Measurements from ENCODE around the gene DSPP.

DSPP gene

DNA sequence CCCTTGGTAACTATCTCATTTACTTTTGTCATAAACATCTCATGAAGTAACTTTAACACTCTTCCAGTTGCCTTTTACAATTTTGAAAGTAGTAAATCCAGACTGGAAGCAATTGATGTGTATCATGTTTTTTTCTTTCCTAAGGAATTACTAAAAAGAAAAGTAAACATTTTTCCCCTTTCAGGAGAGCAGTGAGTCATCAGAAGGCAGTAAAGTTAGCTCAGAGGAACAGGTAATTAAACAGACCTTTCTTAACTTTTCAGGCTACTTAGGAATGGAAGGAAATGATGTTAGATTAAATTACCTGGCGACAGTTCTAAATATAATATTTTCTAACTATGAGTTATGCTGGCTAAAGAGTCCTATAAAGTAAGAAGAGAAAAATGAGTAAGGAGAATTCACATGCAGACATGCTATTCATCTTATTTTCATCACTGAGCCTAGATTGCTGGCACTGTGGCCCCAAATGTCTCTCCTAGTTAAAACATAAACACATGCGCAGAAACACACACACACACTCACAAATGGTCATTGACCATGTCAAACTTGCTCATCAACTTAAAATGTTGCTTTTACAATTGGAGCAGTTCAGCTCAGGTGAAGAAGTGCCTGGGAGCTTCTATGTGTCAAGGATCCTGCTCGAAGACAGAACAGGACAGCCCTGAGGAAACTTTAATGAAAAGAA lies 51.1 kb downstream of the DSPP start:
- H3K4me2 ChIP-seq (ENCODE audit: low read depth, low read length, poor library complexity, severe bottlenecking), result no peak overlapping the region
- no peak for TF ChIP-seq EZH2phosphoT487 (conservative IDR thresholded peaks at IDR 0.05; ENCODE audit: low read length)
- TF ChIP-seq, protein P1, sequence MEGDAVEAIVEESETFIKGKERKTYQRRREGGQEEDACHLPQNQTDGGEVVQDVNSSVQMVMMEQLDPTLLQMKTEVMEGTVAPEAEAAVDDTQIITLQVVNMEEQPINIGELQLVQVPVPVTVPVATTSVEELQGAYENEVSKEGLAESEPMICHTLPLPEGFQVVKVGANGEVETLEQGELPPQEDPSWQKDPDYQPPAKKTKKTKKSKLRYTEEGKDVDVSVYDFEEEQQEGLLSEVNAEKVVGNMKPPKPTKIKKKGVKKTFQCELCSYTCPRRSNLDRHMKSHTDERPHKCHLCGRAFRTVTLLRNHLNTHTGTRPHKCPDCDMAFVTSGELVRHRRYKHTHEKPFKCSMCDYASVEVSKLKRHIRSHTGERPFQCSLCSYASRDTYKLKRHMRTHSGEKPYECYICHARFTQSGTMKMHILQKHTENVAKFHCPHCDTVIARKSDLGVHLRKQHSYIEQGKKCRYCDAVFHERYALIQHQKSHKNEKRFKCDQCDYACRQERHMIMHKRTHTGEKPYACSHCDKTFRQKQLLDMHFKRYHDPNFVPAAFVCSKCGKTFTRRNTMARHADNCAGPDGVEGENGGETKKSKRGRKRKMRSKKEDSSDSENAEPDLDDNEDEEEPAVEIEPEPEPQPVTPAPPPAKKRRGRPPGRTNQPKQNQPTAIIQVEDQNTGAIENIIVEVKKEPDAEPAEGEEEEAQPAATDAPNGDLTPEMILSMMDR (IDR thresholded peaks at IDR 0.05; ENCODE audit: insufficient read depth, low read length, poor library complexity, severe bottlenecking), result no peak

DNA sequence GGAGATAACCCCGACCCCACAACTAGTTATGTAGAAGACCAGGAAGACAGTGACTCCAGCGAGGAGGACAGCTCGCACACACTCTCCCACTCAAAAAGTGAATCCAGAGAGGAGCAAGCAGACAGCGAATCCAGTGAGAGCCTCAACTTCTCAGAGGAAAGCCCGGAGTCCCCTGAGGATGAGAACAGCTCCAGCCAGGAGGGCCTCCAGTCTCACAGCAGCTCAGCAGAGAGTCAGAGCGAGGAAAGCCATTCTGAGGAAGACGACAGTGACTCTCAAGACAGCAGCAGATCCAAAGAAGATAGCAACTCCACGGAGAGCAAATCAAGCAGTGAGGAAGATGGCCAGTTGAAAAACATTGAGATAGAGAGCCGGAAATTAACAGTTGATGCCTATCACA lies 54.5 kb downstream of the DSPP start:
- TF ChIP-seq, protein P1 (IDR thresholded peaks at IDR 0.05; ENCODE audit: insufficient read depth, low read length, poor library complexity, severe bottlenecking), result no peak
- no peak for TF ChIP-seq EZH2phosphoT487 (conservative IDR thresholded peaks at IDR 0.05; ENCODE audit: low read length)
- Histone ChIP-seq H3K4me3 (ENCODE audit: insufficient read depth, low read length, poor library complexity, severe bottlenecking) (no peak overlapping the region), H3K4me2 (ENCODE audit: low read depth, low read length, poor library complexity, severe bottlenecking) (no peak overlapping the region), H3K79me2 (ENCODE audit: insufficient read depth, low read length) (no peaks in the 10 kb centered on the region), H3K27me3 (ENCODE audit: low read length) (no peaks in the 10 kb centered on the region), H2AFZ (ENCODE audit: low read depth, low read length, severe bottlenecking) (no peak overlapping the region), H4K20me1 (ENCODE audit: low read depth, low read length) (no peaks in the 10 kb centered on the region), H3K9ac (ENCODE audit: low read length) (no peak overlapping the region), H3K36me3 (ENCODE audit: low read length) (no peaks in the 10 kb centered on the region), H3K27ac (ENCODE audit: low read depth, low read length) (no peak overlapping the region), H3K9me3 (ENCODE audit: insufficient read depth, low read length) (no peaks in the 10 kb centered on the region), H3F3A (ENCODE audit: insufficient read depth) (no peaks in the 10 kb centered on the region), H3K9me2 (replicated peaks; ENCODE audit: insufficient read depth, low read length) (no peaks in the 10 kb centered on the region)

More for the DNA sequence above, 51.1 kb downstream of the DSPP start:
- H4K20me1 ChIP-seq (ENCODE audit: low read depth, low read length), result no peaks in the 10 kb centered on the region
- no peaks in the 10 kb centered on the region for H3K79me2 ChIP-seq (ENCODE audit: insufficient read depth, low read length)
- no peak overlapping the region for H3K4me3 ChIP-seq (ENCODE audit: insufficient read depth, low read length, poor library complexity, severe bottlenecking)
- no peaks in the 10 kb centered on the region for H3K27me3 ChIP-seq (ENCODE audit: low read length)
- no peak overlapping the region for H2AFZ ChIP-seq (ENCODE audit: low read depth, low read length, severe bottlenecking)
- no peaks in the 10 kb centered on the region for H3F3A ChIP-seq (ENCODE audit: insufficient read depth)
- no peaks in the 10 kb centered on the region for H3K36me3 ChIP-seq (ENCODE audit: low read length)
- no peaks in the 10 kb centered on the region for H3K9me3 ChIP-seq (ENCODE audit: insufficient read depth, low read length)
- H3K9me2 ChIP-seq (replicated peaks; ENCODE audit: insufficient read depth, low read length), result no peaks in the 10 kb centered on the region
- no peak overlapping the region for H3K9ac ChIP-seq (ENCODE audit: low read length)
- H3K27ac ChIP-seq (ENCODE audit: low read depth, low read length), result no peak overlapping the region

Data from SU-DHL-6 (cell line).